GM12878 (cell line): ENCODE results near the gene RNF130. TPM values are rescaled to one million over a fixed set of nuclear protein-coding genes. Genes with fewer than 3 reads are reported as not detected.

ENCODE experiments used
- ATAC-seq: fragments of 200-7000 bp; cut with Tn5 transposase; 3 replicates; pipeline ENCODE4 v1.9.1; 2020; ENCODE audit warnings: mild to moderate bottlenecking, moderate library complexity
- BruUV-seq: library from RNA; stranded (reverse); fragments of 400-500 nt; replicated peaks from 2 replicates; lab custom pipeline; 2021; lab: Mats Ljungman, UMichigan
- CTCF ChIA-PET: fragments of 300-600 bp; sonication (Branson Sonifier 250); formaldehyde crosslinking; extraction: SDS; loops from one replicate; lab custom pipeline; 2021; ENCODE audit warnings: inconsistent platforms; lab: Yijun Ruan, JAX
- POLR2A ChIA-PET: fragments of 350-600 bp; formaldehyde crosslinking; extraction: SDS; loops from one replicate; lab custom pipeline; 2021; ENCODE audit warnings: inconsistent platforms; lab: Charles Lee
- RAD21 ChIA-PET: fragments of 300-600 bp; sonication (Branson Sonifier 250); formaldehyde crosslinking; loops from one replicate; lab custom pipeline; 2023; ENCODE audit warnings: antibody characterized with exemption; ENCODE audit not compliant: unreplicated experiment; lab: Charles Lee
- SMC1A ChIA-PET: fragments of 300-600 bp; sonication (Branson Sonifier 250); formaldehyde crosslinking; loops from one replicate; lab custom pipeline; 2023; ENCODE audit not compliant: unreplicated experiment, uncharacterized antibody; lab: Charles Lee
- DNase-seq: peaks from one replicate; pipeline ENCODE4 v3.0.0-alpha.2; 2011; ENCODE audit warnings: low read depth, low spot score
- FAIRE-seq: peaks from 3 replicates; lab custom pipeline; 2011; peaks lifted over from hg19 to GRCh38; lab: Jason Lieb, UNC
- H2AFZ ChIP-seq: 2 replicates; pipeline ENCODE4 v1.6.0; 2011; ENCODE audit warnings: low read depth, low read length, control low read depth; ENCODE audit not compliant: control insufficient read depth
- H3K27ac ChIP-seq: 2 replicates; pipeline ENCODE4 v1.5.1; 2011; ENCODE audit warnings: control low read depth; ENCODE audit not compliant: control insufficient read depth, insufficient read depth
- H3K27me3 ChIP-seq, 2 experiments: replicated peaks in 1 of 2; 2 replicates each; pipeline versions ENCODE4 v1.6.0 to v1.6.1; 2011; ENCODE audit warnings: low read length in 1 of 2; ENCODE audit not compliant: control insufficient read depth in 2 of 2, insufficient read depth in 2 of 2
- H3K36me3 ChIP-seq, 2 experiments: 2 replicates each; pipeline ENCODE4 v1.5.1; 2011; ENCODE audit warnings: low read length in 1 of 2; ENCODE audit not compliant: control insufficient read depth in 2 of 2, insufficient read depth in 2 of 2
- H3K4me1 ChIP-seq: 2 replicates; pipeline ENCODE4 v1.6.1; 2011; ENCODE audit warnings: mild to moderate bottlenecking, low read length, moderate library complexity, mixed read lengths; ENCODE audit not compliant: control insufficient read depth, insufficient read depth
- H3K4me2 ChIP-seq: 2 replicates; pipeline ENCODE4 v1.6.0; 2011; ENCODE audit warnings: control low read depth; ENCODE audit not compliant: control insufficient read depth, insufficient read depth
- H3K4me3 ChIP-seq: fragments of 200-600 bp; sonication (generic); 2 replicates; pipeline ENCODE4 v1.5.1; 2016
- H3K79me2 ChIP-seq: 2 replicates; pipeline ENCODE4 v1.6.0; 2011; ENCODE audit warnings: low read length; ENCODE audit not compliant: control insufficient read depth, insufficient read depth
- H3K9ac ChIP-seq: 2 replicates; pipeline ENCODE4 v1.8.0; 2011; ENCODE audit warnings: low read length, control low read depth, mixed read lengths; ENCODE audit not compliant: control insufficient read depth, insufficient read depth
- H3K9me3 ChIP-seq: replicated peaks from 3 replicates; pipeline ENCODE4 v1.5.1; 2011; ENCODE audit warnings: mild to moderate bottlenecking, low read length; ENCODE audit not compliant: control insufficient read depth, insufficient read depth
- H4K20me1 ChIP-seq: 2 replicates; pipeline ENCODE4 v1.6.0; 2011; ENCODE audit not compliant: control insufficient read depth, insufficient read depth
- BMI1 ChIP-seq: fragments of 450-650 bp; IDR thresholded peaks from 2 replicates; pipeline ENCODE4 v1.6.1; 2016; ENCODE audit warnings: mild to moderate bottlenecking, moderate library complexity, borderline replicate concordance
- FOXK2 ChIP-seq: fragments of 450-650 bp; IDR thresholded peaks from 2 replicates; pipeline ENCODE4 v1.6.1; 2017; ENCODE audit warnings: mild to moderate bottlenecking, moderate library complexity
- MEF2A ChIP-seq: IDR thresholded peaks from 2 replicates; pipeline ENCODE4 v1.6.1; 2011; ENCODE audit warnings: low read depth, mild to moderate bottlenecking, low read length, moderate library complexity; ENCODE audit not compliant: insufficient read depth
- NBN ChIP-seq: fragments of 450-650 bp; IDR thresholded peaks from 2 replicates; pipeline ENCODE4 v1.6.1; 2016
- ZSCAN29 ChIP-seq: fragments of 450-650 bp; IDR thresholded peaks from 2 replicates; pipeline ENCODE4 v1.6.1; 2017; ENCODE audit warnings: mild to moderate bottlenecking, moderate library complexity
- WGBS: methylation state at CpG from one replicate; pipeline ENCODE4 v1.1.6; 2016; ENCODE audit warnings: low lambda C conversion rate; ENCODE audit not compliant: insufficient replicate concordance, insufficient coverage; ENCODE audit errors: missing lambda C conversion rate; 5-methylcytosine and 5-hydroxymethylcytosine counted together
- in situ Hi-C: fragments of 300-500 bp; cut with MboI; formaldehyde crosslinking; loops from 9 replicates; pipeline ENCODE4 v1.14.3; 2018; ENCODE audit warnings: mixed read lengths
- intact Hi-C: fragments of 100-400 bp; cut with micrococcal nuclease; formaldehyde crosslinking; loops from one replicate; pipeline ENCODE4 v1.14.2; 2022; ENCODE audit not compliant: unreplicated experiment
- polyA plus RNA-seq, 11 experiments: library from polyadenylated mRNA; depleted of rRNA in 4 of 11; unstranded in 6 of 11; stranded (reverse) in 5 of 11; fragments of >200 nt; fragmentation: Nextera tagmentation in 4 of 11; fragmentation: Illumina TruSeq in 1 of 11; extraction: Ambion mirVana in 4 of 11; extraction: Trizol in 1 of 11; gene quantifications; 1 replicate in 1 of 11; 2 replicates in 10 of 11; pipeline versions ENCODE4 v1.2.1 to v1.2.3, GENCODE V29; 2011 to 2016; ENCODE audit warnings: inconsistent platforms in 2 of 11, missing spikeins in 2 of 11, low read depth in 1 of 11
- total RNA-seq, 4 experiments: library from RNA; depleted of rRNA in 3 of 4; stranded (reverse); fragments of >200 nt in 3 of 4; fragmentation: Illumina TruSeq in 1 of 4; extraction: Trizol in 1 of 4; gene quantifications; 2 replicates each; pipeline versions ENCODE4 v1.2.1 to v1.2.3, GENCODE V29; 2013 to 2021

The RNF130 gene
- total and polyA plus RNA-seq, 10 of the 15 experiments (the other 5 are each of a cell fraction or from before 2014, with no cell fraction given): 0.04 to 0.36 (median 0.11) TPM; not detected in 1

DNA sequence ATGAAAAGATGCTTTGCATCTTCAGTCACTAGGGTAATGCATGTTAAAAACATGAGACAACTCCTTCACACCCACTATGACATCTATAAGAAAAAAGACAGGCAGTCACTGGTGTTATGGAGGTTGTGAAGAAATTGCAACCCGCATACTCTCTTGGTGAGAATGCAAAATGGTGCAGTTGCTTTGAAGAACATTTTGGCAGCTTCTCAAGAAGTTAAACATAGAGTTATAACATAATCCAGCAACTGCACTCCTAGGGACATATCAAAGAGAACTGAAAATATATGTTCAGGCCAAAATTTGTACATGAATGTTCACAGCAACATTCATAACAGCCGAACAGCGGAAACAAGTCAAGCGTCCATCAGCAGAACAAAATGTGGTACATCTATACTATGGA lies 117.6 kb downstream of the RNF130 start:
- SMC1A ChIA-PET: no interaction called here
- DNase-seq (no peak), FAIRE-seq (no peak), ATAC-seq (no peak)
- in situ Hi-C loops (no loop called here), intact Hi-C loops (no loop called here)
- Histone ChIP-seq H3K79me2 (no peaks in the 10 kb centered on the region), H3K9me3 (no peaks in the 10 kb centered on the region), H4K20me1 (no peaks in the 10 kb centered on the region), H2AFZ (no peak overlapping the region), H3K27ac (no peak overlapping the region), H3K36me3 (no peaks in the 10 kb centered on the region), H3K4me1 (no peaks in the 10 kb centered on the region), H3K4me3 (no peak overlapping the region), H3K27me3 (no peaks in the 10 kb centered on the region)
- BruUV-seq: no TSS peak
- POLR2A ChIA-PET: no interaction called here
- WGBS: 81% methylated on average over 4 of the region's 4 CpGs
- CTCF ChIA-PET: no interaction called here
- TF ChIP-seq NBN: no peak
- no peak for TF ChIP-seq FOXK2
- TF ChIP-seq ZSCAN29: no peak
- TF ChIP-seq, all 136 proteins: peak for 0
- Histone ChIP-seq H3K9ac (no peak overlapping the region), H3K4me2 (no peak overlapping the region)
- RAD21 ChIA-PET: no interaction called here

DNA sequence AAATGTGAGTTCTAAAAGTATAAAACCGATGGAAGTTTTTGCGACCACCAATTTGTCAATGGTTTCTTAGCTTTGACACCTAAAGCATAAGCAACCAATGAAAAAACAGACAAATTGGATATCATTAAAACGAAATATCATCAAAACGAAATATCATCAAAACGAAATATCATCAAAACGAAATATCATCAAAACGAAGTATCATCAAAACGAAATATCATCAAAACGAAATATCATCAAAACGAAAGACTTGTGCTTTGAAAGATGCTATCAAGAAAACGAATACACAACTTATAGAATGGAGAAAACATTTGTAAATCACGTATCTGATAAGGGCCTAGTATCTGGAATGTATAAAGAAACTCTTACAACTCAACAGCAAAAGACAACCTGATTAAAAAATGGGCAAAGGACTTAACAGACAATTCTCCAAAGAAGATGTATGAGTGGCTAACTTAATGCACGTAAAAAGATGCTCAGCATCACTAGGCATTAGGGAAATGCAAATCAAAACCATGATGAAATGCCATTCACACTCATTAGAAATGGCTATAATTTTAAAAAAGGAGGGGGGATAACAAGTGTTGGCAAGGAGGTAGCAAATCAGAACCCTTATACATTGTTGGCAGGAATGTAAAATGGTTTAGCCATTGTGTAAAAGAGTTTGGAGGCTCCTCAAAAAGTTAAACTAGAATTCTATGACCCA lies 134.4 kb downstream of the RNF130 start:
- intact Hi-C loops: no loop called here
- H3K9ac ChIP-seq: no peak overlapping the region
- no peaks in the 10 kb centered on the region for H3K4me1 ChIP-seq
- POLR2A ChIA-PET: no interaction called here
- H3K27me3 ChIP-seq: no peaks in the 10 kb centered on the region
- DNase-seq (no peak), FAIRE-seq (no peak), ATAC-seq (no peak)
- no peaks in the 10 kb centered on the region for H3K36me3 ChIP-seq
- TF ChIP-seq BMI1 (peak; percentile 77), MEF2A (no peak)
- no peak overlapping the region for H3K4me3 ChIP-seq
- CTCF ChIA-PET: no interaction called here
- no peaks in the 10 kb centered on the region for H4K20me1 ChIP-seq
- in situ Hi-C loops: no loop called here
- RAD21 ChIA-PET: no interaction called here
- H3K9me3 ChIP-seq: no peaks in the 10 kb centered on the region
- no peak overlapping the region for H2AFZ ChIP-seq
- WGBS: 31% methylated on average over 13 of the region's 13 CpGs
- no peak overlapping the region for H3K4me2 ChIP-seq
- H3K79me2 ChIP-seq: no peaks in the 10 kb centered on the region
- SMC1A ChIA-PET: interaction anchor here (0.6 kb wide), 1 partner anchor 56 kb away, joined by 3 read pairs; no protein-coding TSS in a partner anchor
- no peak overlapping the region for H3K27ac ChIP-seq
- no TSS peak for BruUV-seq
